ENCODE data around the gene URI1. TPM values are rescaled to one million over a fixed set of nuclear protein-coding genes. Genes with fewer than 3 reads are reported as not detected.

Gene URI1
- total RNA-seq, 1 donor from 2014 or later = 45.4 TPM

DNA sequence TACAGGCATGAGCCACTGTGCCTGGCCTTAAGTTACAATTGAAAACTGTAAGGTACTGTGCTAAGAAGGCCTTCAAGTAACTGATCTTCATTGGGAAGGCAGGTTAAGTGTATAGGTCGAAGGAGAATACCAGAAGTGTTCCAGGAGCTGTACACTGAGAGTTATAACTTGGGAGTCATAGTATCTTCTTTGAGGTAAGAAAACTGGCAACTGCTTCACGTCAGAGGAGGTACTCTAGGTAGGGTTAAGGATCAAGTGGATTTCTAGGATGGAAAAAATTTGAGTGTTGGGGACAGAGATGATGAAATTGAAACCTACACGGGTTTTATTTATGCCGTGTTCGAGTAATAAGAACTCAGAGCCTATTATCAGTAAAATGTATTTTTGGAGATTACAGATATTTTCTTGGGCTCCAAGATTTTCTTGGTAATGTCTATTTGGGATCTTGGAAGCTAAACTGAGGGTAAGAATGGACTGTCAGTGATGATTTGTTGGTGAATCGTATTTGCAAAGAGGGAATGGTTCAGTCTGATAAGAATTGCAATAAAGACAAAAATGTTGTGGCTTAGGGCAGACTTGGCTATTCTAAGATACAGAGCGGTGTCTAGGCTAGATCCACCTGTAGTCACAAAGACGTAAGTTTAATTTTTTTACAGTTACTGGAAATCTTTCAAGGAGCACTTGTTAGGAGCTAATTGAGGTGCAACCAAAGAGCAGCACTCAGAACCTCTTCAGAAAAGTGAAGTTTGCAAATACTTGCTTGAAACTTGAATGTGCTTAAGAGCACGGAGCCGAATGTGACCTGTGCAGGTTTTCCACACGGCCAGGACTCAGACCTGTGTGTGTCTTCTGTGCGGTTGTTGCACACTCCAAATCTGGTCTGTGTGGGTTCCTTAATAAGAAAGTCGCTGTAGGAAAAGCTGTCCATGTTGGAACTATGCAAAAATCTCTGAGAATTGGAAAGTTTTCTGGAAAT is 102.5 kb downstream of the URI1 start:
- no peak for DNase-seq (ENCODE audit: low read depth)
- H3K4me3 ChIP-seq (ENCODE audit: low read depth, low read length) = no peak overlapping the region
- TF ChIP-seq, protein P1, sequence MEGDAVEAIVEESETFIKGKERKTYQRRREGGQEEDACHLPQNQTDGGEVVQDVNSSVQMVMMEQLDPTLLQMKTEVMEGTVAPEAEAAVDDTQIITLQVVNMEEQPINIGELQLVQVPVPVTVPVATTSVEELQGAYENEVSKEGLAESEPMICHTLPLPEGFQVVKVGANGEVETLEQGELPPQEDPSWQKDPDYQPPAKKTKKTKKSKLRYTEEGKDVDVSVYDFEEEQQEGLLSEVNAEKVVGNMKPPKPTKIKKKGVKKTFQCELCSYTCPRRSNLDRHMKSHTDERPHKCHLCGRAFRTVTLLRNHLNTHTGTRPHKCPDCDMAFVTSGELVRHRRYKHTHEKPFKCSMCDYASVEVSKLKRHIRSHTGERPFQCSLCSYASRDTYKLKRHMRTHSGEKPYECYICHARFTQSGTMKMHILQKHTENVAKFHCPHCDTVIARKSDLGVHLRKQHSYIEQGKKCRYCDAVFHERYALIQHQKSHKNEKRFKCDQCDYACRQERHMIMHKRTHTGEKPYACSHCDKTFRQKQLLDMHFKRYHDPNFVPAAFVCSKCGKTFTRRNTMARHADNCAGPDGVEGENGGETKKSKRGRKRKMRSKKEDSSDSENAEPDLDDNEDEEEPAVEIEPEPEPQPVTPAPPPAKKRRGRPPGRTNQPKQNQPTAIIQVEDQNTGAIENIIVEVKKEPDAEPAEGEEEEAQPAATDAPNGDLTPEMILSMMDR (conservative IDR thresholded peaks at IDR 0.05; ENCODE audit: low read depth, low read length) = no peak

DNA sequence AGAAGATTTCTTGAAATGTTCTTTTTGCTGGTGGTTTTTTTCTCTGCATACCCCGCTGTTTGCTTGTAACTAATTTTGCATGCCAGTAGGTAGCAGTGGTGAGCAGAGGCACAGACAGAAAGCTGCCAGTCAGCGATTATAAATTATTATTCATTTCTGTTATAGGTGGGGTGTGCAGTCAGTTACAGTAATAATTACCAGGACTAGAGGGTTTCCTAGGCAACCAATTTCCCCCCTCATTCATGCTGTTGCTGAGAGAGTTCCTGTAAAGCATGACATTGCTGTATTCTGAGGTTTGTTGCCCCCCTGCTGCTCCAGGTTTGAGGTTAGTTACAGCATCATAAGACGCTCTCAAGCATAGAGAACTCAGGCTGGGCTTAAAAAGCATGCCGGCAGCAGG is 104.5 kb downstream of the URI1 start:
- TF ChIP-seq, protein P1 (conservative IDR thresholded peaks at IDR 0.05; ENCODE audit: low read depth, low read length) = peak; percentile 58
- H3K4me3 ChIP-seq (ENCODE audit: low read depth, low read length) = no peak overlapping the region
- DNase-seq (ENCODE audit: low read depth) = no peak

DNA sequence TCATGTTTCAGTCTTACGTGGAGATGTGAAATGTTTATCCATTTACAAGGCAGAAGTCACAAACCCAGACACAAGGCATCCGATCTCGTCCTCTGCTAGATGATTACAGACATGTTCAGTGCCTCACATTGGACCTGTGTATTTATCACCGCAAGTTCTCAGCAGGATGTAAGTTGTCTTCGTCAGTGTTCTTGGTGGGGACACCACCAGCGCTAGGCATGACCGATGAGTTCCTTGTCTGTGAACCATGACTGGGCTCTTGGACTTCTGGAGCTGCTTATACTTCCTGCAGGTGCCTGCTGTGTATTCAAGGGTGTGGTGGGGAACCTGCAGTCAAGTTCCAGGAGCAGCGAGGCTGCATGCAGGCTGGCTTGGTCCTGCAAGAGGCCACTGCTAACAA is 105.4 kb downstream of the URI1 start:
- H3K4me3 ChIP-seq (ENCODE audit: low read depth, low read length) = no peak overlapping the region
- TF ChIP-seq, protein P1 (conservative IDR thresholded peaks at IDR 0.05; ENCODE audit: low read depth, low read length) = no peak
- no peak for DNase-seq (ENCODE audit: low read depth)

DNA sequence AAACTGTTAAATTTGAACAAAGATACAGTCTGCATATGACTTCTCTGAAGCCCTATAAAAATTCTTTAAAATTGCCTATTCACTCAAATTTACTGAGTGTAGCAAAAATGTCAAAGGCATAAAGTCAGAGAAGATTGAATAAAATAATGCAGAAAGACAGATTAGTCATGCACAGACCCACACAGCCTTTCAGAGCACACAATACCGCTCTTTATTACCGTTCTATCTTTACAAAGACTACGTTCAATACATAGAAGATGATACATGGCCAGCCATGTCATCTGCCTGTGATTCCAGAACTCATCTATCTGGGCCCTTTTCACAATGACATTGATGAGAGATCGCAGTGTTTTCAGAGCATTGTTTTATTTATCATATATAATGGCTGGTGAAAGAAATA is 107.2 kb downstream of the URI1 start:
- no peak overlapping the region for H3K4me3 ChIP-seq (ENCODE audit: low read depth, low read length)
- TF ChIP-seq, protein P1 (conservative IDR thresholded peaks at IDR 0.05; ENCODE audit: low read depth, low read length) = no peak
- DNase-seq (ENCODE audit: low read depth) = no peak

DNA sequence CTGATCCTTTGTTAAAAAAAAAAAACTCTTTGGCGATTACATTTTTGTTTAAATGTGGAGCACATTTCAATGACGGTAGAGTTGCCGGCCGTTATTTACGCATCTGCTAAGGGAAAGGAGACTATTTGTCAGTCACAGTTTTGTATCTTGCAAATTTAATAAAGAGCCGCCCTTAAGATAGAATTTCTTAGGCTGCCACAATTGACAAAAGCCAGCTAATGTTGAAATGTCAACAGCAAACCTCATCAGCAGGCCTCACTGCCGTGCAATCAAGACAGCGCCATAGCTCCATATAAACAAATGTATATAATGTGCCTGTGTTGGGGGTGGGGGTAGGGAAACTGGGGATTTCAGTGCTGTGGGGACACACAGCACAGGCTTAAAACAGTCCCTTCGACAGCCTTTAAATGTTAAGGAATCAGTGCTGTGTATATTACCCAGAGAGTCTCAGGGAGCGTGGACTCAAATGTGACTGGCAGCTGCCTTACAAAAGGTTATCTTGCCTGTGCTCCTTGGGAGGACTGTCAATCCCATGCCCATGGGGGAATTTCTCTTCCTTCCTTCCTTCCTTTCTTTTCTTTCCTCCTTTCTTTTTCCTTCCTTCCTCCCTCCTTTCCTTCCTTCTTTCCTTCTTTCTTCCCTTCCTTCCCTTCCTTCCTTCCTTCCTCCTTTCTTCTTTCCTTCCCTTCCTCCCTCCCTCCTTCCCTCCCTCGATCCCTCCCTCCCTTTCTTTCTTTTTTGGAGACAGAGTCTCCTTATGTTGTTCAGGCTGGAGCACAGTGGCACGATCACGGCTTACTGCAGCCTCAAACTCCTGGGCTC is 108.0 kb downstream of the URI1 start:
- DNase-seq (ENCODE audit: low read depth) = no peak
- H3K4me3 ChIP-seq (ENCODE audit: low read depth, low read length) = no peak overlapping the region
- TF ChIP-seq, protein P1 (conservative IDR thresholded peaks at IDR 0.05; ENCODE audit: low read depth, low read length) = no peak

DNA sequence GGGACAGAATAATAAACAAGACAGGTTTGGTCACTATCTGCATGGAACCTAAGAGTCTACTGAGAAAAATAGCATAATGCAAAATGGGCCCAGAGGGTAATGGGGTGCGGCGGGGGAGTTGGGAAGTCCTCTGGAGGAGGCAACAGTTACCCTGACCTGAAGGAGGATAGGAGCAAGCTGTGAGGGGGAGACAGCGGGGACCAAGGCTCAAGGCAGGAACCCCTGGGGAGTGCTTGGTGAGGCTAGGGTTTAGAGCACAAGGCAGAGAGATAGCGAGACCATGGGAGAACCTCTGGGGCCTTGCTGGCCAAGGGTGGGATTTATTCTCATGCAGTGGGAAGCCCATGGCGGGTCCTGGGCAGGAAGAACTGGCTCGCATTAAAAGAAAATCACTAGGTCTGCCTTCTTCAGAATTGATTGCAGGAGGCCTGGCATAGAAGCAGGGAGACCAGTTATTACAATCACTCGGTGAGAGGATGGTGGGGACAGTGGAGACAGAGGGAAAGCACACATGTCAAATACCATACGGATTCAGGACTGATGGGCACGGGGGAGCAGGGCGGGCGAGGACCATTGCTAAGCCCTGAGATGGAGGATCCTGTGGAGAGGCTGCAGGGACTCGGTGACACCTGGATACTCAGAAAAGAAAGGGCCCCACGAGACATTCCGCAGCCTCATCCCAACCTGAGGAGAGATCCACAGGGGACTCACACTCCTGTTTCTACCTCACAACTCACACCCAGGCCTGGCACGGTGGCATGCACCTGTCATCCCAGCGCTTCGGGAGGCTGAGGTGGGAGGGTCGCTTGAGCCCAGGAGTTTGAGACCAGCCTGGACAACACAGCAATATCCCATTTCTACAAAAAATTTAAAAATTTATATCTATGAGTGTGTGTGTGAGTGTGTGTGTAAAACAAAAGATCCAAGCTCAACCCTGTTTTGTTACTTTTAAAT is 110.4 kb downstream of the URI1 start:
- TF ChIP-seq, protein P1 (conservative IDR thresholded peaks at IDR 0.05; ENCODE audit: low read depth, low read length) = no peak
- no peak for DNase-seq (ENCODE audit: low read depth)

More for the DNA sequence above, 110.4 kb downstream of the URI1 start:
- H3K4me3 ChIP-seq (ENCODE audit: low read depth, low read length) = no peak overlapping the region

Data from epithelial cell of proximal tubule (primary cell).